NCI-H82 treated with DMSO at 0.1 percent for 48 hours (cell line): Measurements from ENCODE around the gene SDK1.
"Not testable (repeated sequence)": the region's sequence is repeated elsewhere in the genome, so short reads cannot be mapped to it uniquely, and the experiment has no call there.

Experiments used
- DNase-seq: peaks from one replicate; lab custom pipeline; 2025; ENCODE audit not compliant: unreplicated experiment; lab: John Stamatoyannopoulos, UW

The SDK1 gene

GRCh38 chr7:4085937-4086691 lies 785.1 kb downstream of the SDK1 start:
- DNase-seq = no peak

- no peak for DNase-seq
Observed at GRCh38 chr7:4086723-4087122, 785.7 kb downstream of the SDK1 start.

GRCh38 chr7:4091767-4092166 lies 790.7 kb downstream of the SDK1 start:
- DNase-seq = no peak

- no peak for DNase-seq
Observed at GRCh38 chr7:4093035-4093434, 792.0 kb downstream of the SDK1 start.

- DNase-seq = no peak
Observed at GRCh38 chr7:4093483-4093882, 792.4 kb downstream of the SDK1 start.

- not testable (repeated sequence) for DNase-seq
Observed at GRCh38 chr7:4094158-4094557, 793.1 kb downstream of the SDK1 start.

- no peak for DNase-seq
Observed at GRCh38 chr7:4097001-4097609, 796.1 kb downstream of the SDK1 start.

GRCh38 chr7:4098169-4098568 lies 797.1 kb downstream of the SDK1 start:
- no peak for DNase-seq

GRCh38 chr7:4099651-4100050 lies 798.6 kb downstream of the SDK1 start:
- DNase-seq = no peak

GRCh38 chr7:4100148-4100547 lies 799.1 kb downstream of the SDK1 start:
- DNase-seq = no peak

- no peak for DNase-seq
Observed at GRCh38 chr7:4100691-4101090, 799.6 kb downstream of the SDK1 start.

GRCh38 chr7:4102231-4102841 lies 801.3 kb downstream of the SDK1 start:
- no peak for DNase-seq

GRCh38 chr7:4103352-4104091 lies 802.5 kb downstream of the SDK1 start:
- no peak for DNase-seq

GRCh38 chr7:4107839-4108238 lies 806.8 kb downstream of the SDK1 start:
- DNase-seq = no peak

GRCh38 chr7:4108951-4109350 lies 807.9 kb downstream of the SDK1 start:
- DNase-seq = no peak

GRCh38 chr7:4109481-4110110 lies 808.5 kb downstream of the SDK1 start:
- no peak for DNase-seq

- no peak for DNase-seq
Observed at GRCh38 chr7:4110438-4110837, 809.4 kb downstream of the SDK1 start.

GRCh38 chr7:4111166-4111565 lies 810.1 kb downstream of the SDK1 start:
- no peak for DNase-seq

GRCh38 chr7:4113271-4113670 lies 812.2 kb downstream of the SDK1 start:
- no peak for DNase-seq

GRCh38 chr7:4113976-4114375 lies 812.9 kb downstream of the SDK1 start:
- DNase-seq = no peak

GRCh38 chr7:4115442-4115841 lies 814.4 kb downstream of the SDK1 start:
- no peak for DNase-seq
